B cell (primary cell): Measurements from ENCODE around the gene RPS21. TPM values are rescaled to one million over a fixed set of nuclear protein-coding genes. Genes with fewer than 3 reads are reported as not detected.

Experiments
- ATAC-seq: fragments of 200-7000 bp; cut with Tn5 transposase; one replicate; pipeline ENCODE4 v1.10.0; 2021; ENCODE audit warnings: low read depth, mild to moderate bottlenecking, moderate number of reproducible peaks, moderate library complexity
- CTCF ChIA-PET: fragments of 350-600 bp; sonication (Branson Sonifier 250); formaldehyde crosslinking; loops from one replicate; lab custom pipeline; 2021; ENCODE audit warnings: antibody characterized with exemption, inconsistent platforms; lab: Charles Lee
- POLR2A ChIA-PET: fragments of 350-600 bp; sonication (Branson Sonifier 250); formaldehyde crosslinking; loops from one replicate; lab custom pipeline; 2021; ENCODE audit warnings: antibody characterized with exemption; lab: Charles Lee
- DNase-seq: peaks from one replicate; pipeline ENCODE4 v3.0.0; 2013
- H2AFZ ChIP-seq: 2 replicates; pipeline ENCODE4 v1.6.1; 2012; ENCODE audit warnings: mild to moderate bottlenecking, low read depth, low read length; ENCODE audit not compliant: insufficient read depth, poor library complexity, severe bottlenecking
- H3K27ac ChIP-seq, 2 donors: 1 replicate in 1 of 2; 2 replicates in 1 of 2; pipeline ENCODE4 v1.5.1; 2012 to 2013; ENCODE audit warnings: low read length in 2 of 2, mild to moderate bottlenecking in 2 of 2, moderate library complexity in 1 of 2
- H3K27me3 ChIP-seq, 4 experiments: fragments of 200-600 bp in 1 of 4; sonication (generic) in 1 of 4; replicated peaks in 1 of 4; 1 replicate in 2 of 4; 2 replicates in 2 of 4; pipeline versions ENCODE4 v1.6.1 to v1.7.0; 2013 to 2016; ENCODE audit warnings: low read length in 3 of 4, mild to moderate bottlenecking in 2 of 4, mixed read lengths in 1 of 4, moderate library complexity in 1 of 4; ENCODE audit not compliant: insufficient read depth in 4 of 4, control insufficient read depth in 3 of 4; ENCODE audit errors: control extremely low read depth in 1 of 4
- H3K36me3 ChIP-seq, 2 experiments: replicated peaks in 1 of 2; 1 replicate in 1 of 2; 2 replicates in 1 of 2; pipeline versions ENCODE4 v1.6.1 to v1.7.1; 2013; ENCODE audit warnings: low read length in 1 of 2; ENCODE audit not compliant: insufficient read depth in 2 of 2, control insufficient read depth in 1 of 2; ENCODE audit errors: control extremely low read depth in 1 of 2, extremely low read depth in 1 of 2
- H3K4me1 ChIP-seq, 2 donors: fragments of 200-600 bp in 1 of 2; sonication (generic) in 1 of 2; 1 replicate in 1 of 2; 2 replicates in 1 of 2; pipeline versions ENCODE4 v1.5.1 to v1.6.1; 2013 to 2017; ENCODE audit warnings: low read length in 2 of 2; ENCODE audit not compliant: control insufficient read depth in 2 of 2, insufficient read depth in 2 of 2
- H3K4me2 ChIP-seq: replicated peaks from 2 replicates; pipeline ENCODE3; 2012; ENCODE audit warnings: mild to moderate bottlenecking, low read depth, low read length; ENCODE audit not compliant: poor library complexity, severe bottlenecking
- H3K4me3 ChIP-seq, 5 experiments: fragments of 200-600 bp in 1 of 5; sonication (generic) in 1 of 5; 1 replicate in 3 of 5; 2 replicates in 2 of 5; pipeline versions ENCODE4 v1.5.1 to v1.7.0; 2011 to 2016; ENCODE audit warnings: low read length in 4 of 5, mild to moderate bottlenecking in 4 of 5, low read depth in 2 of 5, control low read depth in 1 of 5, moderate library complexity in 1 of 5; ENCODE audit not compliant: insufficient read depth in 1 of 5; ENCODE audit errors: control extremely low read depth in 1 of 5, extremely low read depth in 1 of 5
- H3K79me2 ChIP-seq: fragments of 200-600 bp; sonication (generic); one replicate; pipeline ENCODE4 v1.6.0; 2016; ENCODE audit warnings: low read length; ENCODE audit not compliant: control insufficient read depth, insufficient read depth
- H3K9ac ChIP-seq: fragments of 200-600 bp; sonication (generic); 2 replicates; pipeline ENCODE4 v1.6.1; 2017; ENCODE audit warnings: mild to moderate bottlenecking, low read length, moderate library complexity
- H3K9me3 ChIP-seq, 3 donors: one replicate each; pipeline versions ENCODE4 v1.6.1 to v1.7.1; 2013; ENCODE audit warnings: low read length in 2 of 3; ENCODE audit not compliant: control insufficient read depth in 2 of 3, insufficient read depth in 1 of 3; ENCODE audit errors: control extremely low read depth in 1 of 3
- H4K20me1 ChIP-seq: 2 replicates; pipeline ENCODE4 v1.6.0; 2012; ENCODE audit warnings: mild to moderate bottlenecking, low read length; ENCODE audit not compliant: insufficient read depth, control insufficient read depth, poor library complexity, severe bottlenecking
- H3K27ac Mint-ChIP-seq: one replicate; pipeline ENCODE4 v1.8.0; 2021; ENCODE audit warnings: mixed read lengths
- H3K27me3 Mint-ChIP-seq: one replicate; pipeline ENCODE4 v1.8.0; 2021; ENCODE audit warnings: mixed read lengths
- H3K4me1 Mint-ChIP-seq: one replicate; pipeline ENCODE4 v1.8.0; 2021; ENCODE audit warnings: mixed read lengths
- H3K4me3 Mint-ChIP-seq: one replicate; pipeline ENCODE4 v1.8.0; 2021; ENCODE audit warnings: mixed read lengths
- H3K9me3 Mint-ChIP-seq: one replicate; pipeline ENCODE4 v1.8.0; 2022; ENCODE audit warnings: mixed read lengths; ENCODE audit not compliant: insufficient read depth
- EZH2 ChIP-seq: IDR thresholded peaks from 2 replicates; pipeline ENCODE4 v1.6.1; 2012; ENCODE audit warnings: borderline replicate concordance, low read depth, mild to moderate bottlenecking, moderate library complexity, low read length; ENCODE audit not compliant: insufficient read depth, poor library complexity, severe bottlenecking
- WGBS: methylation state at CpG from one replicate; pipeline ENCODE4 v1.1.5; 2013; ENCODE audit warnings: missing lambda C conversion rate; ENCODE audit not compliant: insufficient coverage; 5-methylcytosine and 5-hydroxymethylcytosine counted together
- intact Hi-C: fragments of 100-400 bp; cut with micrococcal nuclease; formaldehyde crosslinking; loops from one replicate; pipeline ENCODE4 v1.10.0; 2022
- polyA plus RNA-seq: library from polyadenylated mRNA; depleted of rRNA; stranded (reverse); fragments of >200 nt; gene quantifications from 2 replicates; pipeline ENCODE4 v1.2.3, GENCODE V29; 2012
- total RNA-seq, 2 donors: library from RNA; stranded (reverse); fragments of 120-200 nt in 1 of 2; gene quantifications; 1 replicate in 1 of 2; 2 replicates in 1 of 2; pipeline versions ENCODE4 v1.2.3 to v1.2.4, GENCODE V29; 2013 to 2022
- TF ChIP-seq, protein P1 (sequence below): fragments of 200-600 bp; IDR thresholded peaks from one replicate; pipeline ENCODE4 v1.8.0; 2022; ENCODE audit warnings: antibody characterized with exemption, mild to moderate bottlenecking

The RPS21 gene
- total and polyA plus RNA-seq, 2 donors (not counting 1 experiment from before 2014, with no cell fraction given): 2,653 to 9,603 TPM

DNA sequence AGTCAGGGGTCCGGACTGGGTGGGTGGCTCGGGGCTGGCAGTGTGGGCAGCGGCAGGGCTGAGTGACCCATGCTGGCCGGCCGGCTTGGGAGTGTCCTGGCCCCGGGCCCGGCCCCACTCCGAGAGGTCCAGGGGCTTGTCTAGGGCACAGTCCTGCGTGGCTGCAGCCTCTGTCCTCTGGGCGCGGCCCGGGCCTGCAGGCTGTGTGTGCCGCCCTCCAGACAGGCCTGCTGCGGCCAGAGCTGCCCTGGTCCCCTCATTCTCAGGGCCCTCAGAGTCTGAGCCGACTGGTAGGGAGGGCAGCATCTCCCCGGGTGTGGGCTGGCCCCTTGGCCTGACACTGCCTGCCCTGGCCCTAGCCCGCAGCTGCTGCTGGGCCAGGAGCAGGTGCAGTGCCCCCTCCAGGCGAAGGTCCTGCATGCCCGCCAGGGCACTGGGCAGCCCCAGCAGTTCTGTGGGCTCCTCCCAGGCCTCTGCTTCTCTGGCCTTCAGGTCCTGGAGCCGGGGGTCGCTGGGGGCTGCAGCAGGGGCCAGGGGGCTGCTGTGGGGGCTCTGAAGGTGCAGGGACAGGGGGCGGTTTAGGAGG is 27.1 kb downstream of the RPS21 start:
- intact Hi-C loops: no loop called here
- DNase-seq (no peak), ATAC-seq (no peak)
- Histone ChIP-seq H3K9ac (no peak overlapping the region), H3K4me3 (no peak overlapping the region), H3K27me3 (peaks cover 0 to 8% (median 0%) of the 10 kb centered on the region in 4 experiments), H3K4me2 (no peak overlapping the region), H2AFZ (no peak overlapping the region), H3K9me3 (no peaks in the 10 kb centered on the region), H3K4me1 (peaks cover 11 to 15% of the 10 kb centered on the region in 2 donors), H4K20me1 (no peaks in the 10 kb centered on the region), H3K79me2 (no peaks in the 10 kb centered on the region), H3K27ac (no peak overlapping the region), H3K36me3 (no peaks in the 10 kb centered on the region)
- whole genome bisulfite sequencing: 90% methylated on average over 22 of the region's 22 CpGs
- Mint-ChIP-seq H3K27me3 (no peaks in the 10 kb centered on the region), H3K9me3 (no peaks in the 10 kb centered on the region), H3K4me1 (peaks cover 12% of the 10 kb centered on the region), H3K4me3 (no peak overlapping the region), H3K27ac (no peak overlapping the region)
- TF ChIP-seq, protein P1, sequence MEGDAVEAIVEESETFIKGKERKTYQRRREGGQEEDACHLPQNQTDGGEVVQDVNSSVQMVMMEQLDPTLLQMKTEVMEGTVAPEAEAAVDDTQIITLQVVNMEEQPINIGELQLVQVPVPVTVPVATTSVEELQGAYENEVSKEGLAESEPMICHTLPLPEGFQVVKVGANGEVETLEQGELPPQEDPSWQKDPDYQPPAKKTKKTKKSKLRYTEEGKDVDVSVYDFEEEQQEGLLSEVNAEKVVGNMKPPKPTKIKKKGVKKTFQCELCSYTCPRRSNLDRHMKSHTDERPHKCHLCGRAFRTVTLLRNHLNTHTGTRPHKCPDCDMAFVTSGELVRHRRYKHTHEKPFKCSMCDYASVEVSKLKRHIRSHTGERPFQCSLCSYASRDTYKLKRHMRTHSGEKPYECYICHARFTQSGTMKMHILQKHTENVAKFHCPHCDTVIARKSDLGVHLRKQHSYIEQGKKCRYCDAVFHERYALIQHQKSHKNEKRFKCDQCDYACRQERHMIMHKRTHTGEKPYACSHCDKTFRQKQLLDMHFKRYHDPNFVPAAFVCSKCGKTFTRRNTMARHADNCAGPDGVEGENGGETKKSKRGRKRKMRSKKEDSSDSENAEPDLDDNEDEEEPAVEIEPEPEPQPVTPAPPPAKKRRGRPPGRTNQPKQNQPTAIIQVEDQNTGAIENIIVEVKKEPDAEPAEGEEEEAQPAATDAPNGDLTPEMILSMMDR: no peak
- no peak for TF ChIP-seq EZH2
- ChIA-PET CTCF (no interaction called here), POLR2A (no interaction called here)

DNA sequence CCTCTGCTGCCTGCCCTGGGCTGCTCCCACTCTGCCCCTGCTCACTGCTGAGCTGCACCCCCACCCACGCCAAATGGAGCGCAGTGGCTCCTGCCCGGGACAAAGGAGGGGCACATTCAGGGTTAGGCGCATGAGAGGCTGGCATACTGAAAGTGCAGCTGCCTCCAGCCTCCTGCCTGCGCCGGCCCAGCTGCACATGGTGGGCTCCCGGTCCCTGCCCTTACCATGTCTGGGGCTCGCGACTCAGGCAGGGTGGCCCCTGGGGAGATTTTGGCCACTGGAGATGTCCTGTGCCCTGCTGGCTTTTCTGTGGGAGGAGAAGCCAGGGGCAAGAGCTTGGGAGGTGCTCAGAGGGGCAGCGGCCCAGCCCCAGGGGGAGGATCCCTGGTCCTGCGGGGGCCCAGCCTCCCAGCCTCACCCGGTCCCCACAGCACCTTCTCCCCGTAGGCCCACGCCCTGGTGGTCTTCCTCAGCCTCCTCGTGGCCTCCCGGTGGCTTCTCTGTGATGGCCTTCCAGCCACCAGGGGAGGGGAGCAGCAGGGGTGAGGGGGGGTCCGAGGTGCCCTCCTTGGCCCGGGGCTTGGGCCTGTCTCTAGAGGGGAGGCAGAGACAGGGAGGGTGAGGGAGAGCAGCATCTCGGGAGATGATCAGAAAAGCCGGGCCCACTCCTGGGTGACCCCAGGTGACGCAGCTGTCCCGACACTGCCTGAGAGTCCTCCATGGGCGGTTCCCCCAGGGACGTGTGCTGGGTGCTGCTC is 28.6 kb downstream of the RPS21 start:
- CTCF ChIA-PET: no interaction called here

More for the DNA sequence above, 28.6 kb downstream of the RPS21 start:
- ATAC-seq: no peak
- TF ChIP-seq EZH2: no peak
- TF ChIP-seq, protein P1: no peak
- intact Hi-C loops: no loop called here
- WGBS: 87% methylated on average over 24 of the region's 24 CpGs
- H3K27me3 ChIP-seq: peaks cover 0 to 8% (median 0%) of the 10 kb centered on the region in 4 experiments
- H3K4me1 ChIP-seq: peaks cover 0 to 1% of the 10 kb centered on the region in 2 donors
- H3K27ac ChIP-seq: no peak overlapping the region
- no peak for DNase-seq
- Mint-ChIP-seq H3K4me3 (no peak overlapping the region), H3K27me3 (no peaks in the 10 kb centered on the region), H3K4me1 (no peaks in the 10 kb centered on the region), H3K27ac (no peak overlapping the region), H3K9me3 (no peaks in the 10 kb centered on the region)
- H3K9ac ChIP-seq: no peak overlapping the region
- H3K79me2 ChIP-seq: no peaks in the 10 kb centered on the region
- no peaks in the 10 kb centered on the region for H4K20me1 ChIP-seq
- no peak overlapping the region for H2AFZ ChIP-seq
- no peaks in the 10 kb centered on the region for H3K9me3 ChIP-seq
- POLR2A ChIA-PET: no interaction called here
- H3K4me2 ChIP-seq: no peak overlapping the region
- H3K4me3 ChIP-seq: no peak overlapping the region
- H3K36me3 ChIP-seq: no peaks in the 10 kb centered on the region
